GM12878 (cell line): ENCODE results near the gene SLC20A1. TPM values are rescaled to one million over a fixed set of nuclear protein-coding genes. Genes with fewer than 3 reads are reported as not detected.

Experiments used
- ATAC-seq: fragments of 200-7000 bp; cut with Tn5 transposase; 3 replicates; pipeline ENCODE4 v1.9.1; 2020; ENCODE audit warnings: mild to moderate bottlenecking, moderate library complexity
- BruUV-seq: library from RNA; stranded (reverse); fragments of 400-500 nt; replicated peaks from 2 replicates; lab custom pipeline; 2021; lab: Mats Ljungman, UMichigan
- CTCF ChIA-PET: fragments of 300-600 bp; sonication (Branson Sonifier 250); formaldehyde crosslinking; extraction: SDS; loops from one replicate; lab custom pipeline; 2021; ENCODE audit warnings: inconsistent platforms; lab: Yijun Ruan, JAX
- POLR2A ChIA-PET: fragments of 350-600 bp; formaldehyde crosslinking; extraction: SDS; loops from one replicate; lab custom pipeline; 2021; ENCODE audit warnings: inconsistent platforms; lab: Charles Lee
- RAD21 ChIA-PET: fragments of 300-600 bp; sonication (Branson Sonifier 250); formaldehyde crosslinking; loops from one replicate; lab custom pipeline; 2023; ENCODE audit warnings: antibody characterized with exemption; ENCODE audit not compliant: unreplicated experiment; lab: Charles Lee
- SMC1A ChIA-PET: fragments of 300-600 bp; sonication (Branson Sonifier 250); formaldehyde crosslinking; loops from one replicate; lab custom pipeline; 2023; ENCODE audit not compliant: unreplicated experiment, uncharacterized antibody; lab: Charles Lee
- DNase-seq: peaks from one replicate; pipeline ENCODE4 v3.0.0-alpha.2; 2011; ENCODE audit warnings: low read depth, low spot score
- FAIRE-seq: peaks from 3 replicates; lab custom pipeline; 2011; peaks lifted over from hg19 to GRCh38; lab: Jason Lieb, UNC
- H2AFZ ChIP-seq: 2 replicates; pipeline ENCODE4 v1.6.0; 2011; ENCODE audit warnings: low read depth, low read length, control low read depth; ENCODE audit not compliant: control insufficient read depth
- H3K27ac ChIP-seq: 2 replicates; pipeline ENCODE4 v1.5.1; 2011; ENCODE audit warnings: control low read depth; ENCODE audit not compliant: control insufficient read depth, insufficient read depth
- H3K27me3 ChIP-seq, 2 experiments: replicated peaks in 1 of 2; 2 replicates each; pipeline versions ENCODE4 v1.6.0 to v1.6.1; 2011; ENCODE audit warnings: low read length in 1 of 2; ENCODE audit not compliant: control insufficient read depth in 2 of 2, insufficient read depth in 2 of 2
- H3K36me3 ChIP-seq, 2 experiments: 2 replicates each; pipeline ENCODE4 v1.5.1; 2011; ENCODE audit warnings: low read length in 1 of 2; ENCODE audit not compliant: control insufficient read depth in 2 of 2, insufficient read depth in 2 of 2
- H3K4me1 ChIP-seq: 2 replicates; pipeline ENCODE4 v1.6.1; 2011; ENCODE audit warnings: mild to moderate bottlenecking, low read length, moderate library complexity, mixed read lengths; ENCODE audit not compliant: control insufficient read depth, insufficient read depth
- H3K4me2 ChIP-seq: 2 replicates; pipeline ENCODE4 v1.6.0; 2011; ENCODE audit warnings: control low read depth; ENCODE audit not compliant: control insufficient read depth, insufficient read depth
- H3K4me3 ChIP-seq: fragments of 200-600 bp; sonication (generic); 2 replicates; pipeline ENCODE4 v1.5.1; 2016
- H3K79me2 ChIP-seq: 2 replicates; pipeline ENCODE4 v1.6.0; 2011; ENCODE audit warnings: low read length; ENCODE audit not compliant: control insufficient read depth, insufficient read depth
- H3K9ac ChIP-seq: 2 replicates; pipeline ENCODE4 v1.8.0; 2011; ENCODE audit warnings: low read length, control low read depth, mixed read lengths; ENCODE audit not compliant: control insufficient read depth, insufficient read depth
- H3K9me3 ChIP-seq: replicated peaks from 3 replicates; pipeline ENCODE4 v1.5.1; 2011; ENCODE audit warnings: mild to moderate bottlenecking, low read length; ENCODE audit not compliant: control insufficient read depth, insufficient read depth
- H4K20me1 ChIP-seq: 2 replicates; pipeline ENCODE4 v1.6.0; 2011; ENCODE audit not compliant: control insufficient read depth, insufficient read depth
- BMI1 ChIP-seq: fragments of 450-650 bp; IDR thresholded peaks from 2 replicates; pipeline ENCODE4 v1.6.1; 2016; ENCODE audit warnings: mild to moderate bottlenecking, moderate library complexity, borderline replicate concordance
- DPF2 ChIP-seq: fragments of 450-650 bp; IDR thresholded peaks from 2 replicates; pipeline ENCODE4 v1.6.1; 2017; ENCODE audit warnings: mild to moderate bottlenecking
- EP300 ChIP-seq, 2 experiments: fragments of 150-350 bp in 1 of 2; IDR thresholded peaks; 2 replicates each; pipeline ENCODE4 v1.6.1; 2011 to 2012; ENCODE audit warnings: low read depth in 2 of 2, low read length in 2 of 2, borderline replicate concordance in 1 of 2, improper control_type of control experiment in 1 of 2, inconsistent platforms in 1 of 2; ENCODE audit not compliant: control insufficient read depth in 1 of 2
- FOXK2 ChIP-seq: fragments of 450-650 bp; IDR thresholded peaks from 2 replicates; pipeline ENCODE4 v1.6.1; 2017; ENCODE audit warnings: mild to moderate bottlenecking, moderate library complexity
- GABPA ChIP-seq: IDR thresholded peaks from 2 replicates; pipeline ENCODE4 v1.6.1; 2014; ENCODE audit warnings: antibody characterized with exemption, low read depth, mild to moderate bottlenecking, inconsistent platforms
- HDAC2 ChIP-seq: fragments of 200-600 bp; sonication (generic); IDR thresholded peaks from 2 replicates; pipeline ENCODE4 v1.6.1; 2017
- POLR2AphosphoS2 ChIP-seq: IDR thresholded peaks from 2 replicates; pipeline ENCODE4 v1.6.1; 2011; ENCODE audit warnings: low read depth, mild to moderate bottlenecking, low read length, improper control_type of control experiment, moderate library complexity
- RFX5 ChIP-seq: IDR thresholded peaks from 2 replicates; pipeline ENCODE4 v1.6.1; 2011; ENCODE audit warnings: low read depth, low read length, improper control_type of control experiment
- ZNF384 ChIP-seq: IDR thresholded peaks from 2 replicates; pipeline ENCODE4 v1.6.1; 2012; ENCODE audit warnings: low read depth, mild to moderate bottlenecking, low read length, improper control_type of control experiment, borderline replicate concordance
- ZZZ3 ChIP-seq: IDR thresholded peaks from 2 replicates; pipeline ENCODE4 v1.6.1; 2011; ENCODE audit warnings: low read depth; ENCODE audit not compliant: control insufficient read depth, insufficient read length
- WGBS: methylation state at CpG from one replicate; pipeline ENCODE4 v1.1.6; 2016; ENCODE audit warnings: low lambda C conversion rate; ENCODE audit not compliant: insufficient replicate concordance, insufficient coverage; ENCODE audit errors: missing lambda C conversion rate; 5-methylcytosine and 5-hydroxymethylcytosine counted together
- in situ Hi-C: fragments of 300-500 bp; cut with MboI; formaldehyde crosslinking; loops from 9 replicates; pipeline ENCODE4 v1.14.3; 2018; ENCODE audit warnings: mixed read lengths
- intact Hi-C: fragments of 100-400 bp; cut with micrococcal nuclease; formaldehyde crosslinking; loops from one replicate; pipeline ENCODE4 v1.14.2; 2022; ENCODE audit not compliant: unreplicated experiment
- polyA plus RNA-seq, 11 experiments: library from polyadenylated mRNA; depleted of rRNA in 4 of 11; unstranded in 6 of 11; stranded (reverse) in 5 of 11; fragments of >200 nt; fragmentation: Nextera tagmentation in 4 of 11; fragmentation: Illumina TruSeq in 1 of 11; extraction: Ambion mirVana in 4 of 11; extraction: Trizol in 1 of 11; gene quantifications; 1 replicate in 1 of 11; 2 replicates in 10 of 11; pipeline versions ENCODE4 v1.2.1 to v1.2.3, GENCODE V29; 2011 to 2016; ENCODE audit warnings: inconsistent platforms in 2 of 11, missing spikeins in 2 of 11, low read depth in 1 of 11
- total RNA-seq, 4 experiments: library from RNA; depleted of rRNA in 3 of 4; stranded (reverse); fragments of >200 nt in 3 of 4; fragmentation: Illumina TruSeq in 1 of 4; extraction: Trizol in 1 of 4; gene quantifications; 2 replicates each; pipeline versions ENCODE4 v1.2.1 to v1.2.3, GENCODE V29; 2013 to 2021
- TF ChIP-seq, protein P1 (sequence below): fragments of 450-650 bp; IDR thresholded peaks from 2 replicates; pipeline ENCODE4 v1.6.1; 2016; ENCODE audit warnings: mild to moderate bottlenecking, moderate library complexity, borderline replicate concordance
- TF ChIP-seq, protein P2 (sequence below): fragments of 450-650 bp; IDR thresholded peaks from 2 replicates; pipeline ENCODE4 v1.6.1; 2018; ENCODE audit warnings: mild to moderate bottlenecking, low read depth, moderate library complexity; ENCODE audit not compliant: partially characterized antibody
- TF ChIP-seq, protein P3 (sequence below): fragments of 450-650 bp; IDR thresholded peaks from 2 replicates; pipeline ENCODE4 v1.6.1; 2014; ENCODE audit warnings: mild to moderate bottlenecking

The SLC20A1 gene
- total and polyA plus RNA-seq, 10 of the 15 experiments (the other 5 are each of a cell fraction or from before 2014, with no cell fraction given), result 21.2 to 59.1 (median 43.2) TPM

DNA sequence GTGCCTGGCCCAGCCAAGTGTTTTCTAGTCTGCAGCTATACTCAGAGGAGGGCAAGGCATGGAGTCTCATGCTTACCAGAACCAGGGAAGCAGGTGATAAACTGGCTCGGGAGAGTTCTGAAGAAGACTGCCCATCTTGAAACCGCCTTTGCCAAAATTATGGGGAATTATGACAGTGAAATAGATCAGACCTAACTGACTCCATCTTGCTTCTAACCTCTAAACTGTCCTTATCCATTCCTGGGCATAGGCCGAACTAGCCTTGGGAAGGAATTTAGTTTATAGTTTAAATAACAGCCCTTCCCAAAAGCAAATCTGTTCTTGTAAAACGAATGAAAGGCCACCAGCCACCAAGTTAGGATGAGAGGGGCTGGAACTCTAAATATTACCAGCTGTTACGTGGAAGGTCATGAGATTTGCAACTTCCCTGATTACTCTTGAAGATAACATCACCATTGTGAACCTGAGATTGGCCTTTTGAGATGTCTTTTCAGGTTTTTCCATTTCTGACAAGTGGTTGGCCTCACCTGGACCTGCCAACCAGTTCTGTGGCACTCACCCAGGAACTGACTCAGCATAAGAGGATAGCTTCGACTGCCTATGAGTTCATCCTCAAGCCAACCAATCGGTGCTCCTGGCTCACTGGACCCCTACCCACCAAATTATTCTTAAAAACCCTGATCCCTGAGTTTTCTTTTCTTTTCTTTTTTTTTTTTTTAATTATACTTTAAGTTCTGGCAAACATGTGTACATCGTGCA is 37.9 kb upstream of the SLC20A1 start:
- 52% methylated on average over 8 of the region's 8 CpGs for WGBS
- Histone ChIP-seq H3K4me3 (no peak overlapping the region), H3K27ac (no peak overlapping the region), H2AFZ (no peak overlapping the region), H4K20me1 (no peaks in the 10 kb centered on the region), H3K4me1 (no peaks in the 10 kb centered on the region), H3K9ac (no peak overlapping the region), H3K27me3 (no peaks in the 10 kb centered on the region), H3K36me3 (no peaks in the 10 kb centered on the region), H3K9me3 (no peaks in the 10 kb centered on the region), H3K4me2 (no peak overlapping the region), H3K79me2 (no peaks in the 10 kb centered on the region)
- DNase-seq, result no peak
- SMC1A ChIA-PET, result no interaction called here
- RAD21 ChIA-PET, result interaction anchor here (0.6 kb wide), 1 partner anchor 15 kb away, joined by 6 read pairs; no protein-coding TSS in a partner anchor
- TF ChIP-seq BMI1 (no peak), POLR2AphosphoS2 (no peak), DPF2 (no peak), FOXK2 (no peak), RFX5 (no peak), ZNF384 (no peak), ZZZ3 (no peak), EP300 (IDR thresholded peaks at IDR 0.05; ENCODE audit: borderline replicate concordance in 1 of 2, control insufficient read depth in 1 of 2, low read depth in 2 of 2, low read length in 2 of 2) (no peak), HDAC2 (no peak), GABPA (no peak)
- TF ChIP-seq, protein P1, sequence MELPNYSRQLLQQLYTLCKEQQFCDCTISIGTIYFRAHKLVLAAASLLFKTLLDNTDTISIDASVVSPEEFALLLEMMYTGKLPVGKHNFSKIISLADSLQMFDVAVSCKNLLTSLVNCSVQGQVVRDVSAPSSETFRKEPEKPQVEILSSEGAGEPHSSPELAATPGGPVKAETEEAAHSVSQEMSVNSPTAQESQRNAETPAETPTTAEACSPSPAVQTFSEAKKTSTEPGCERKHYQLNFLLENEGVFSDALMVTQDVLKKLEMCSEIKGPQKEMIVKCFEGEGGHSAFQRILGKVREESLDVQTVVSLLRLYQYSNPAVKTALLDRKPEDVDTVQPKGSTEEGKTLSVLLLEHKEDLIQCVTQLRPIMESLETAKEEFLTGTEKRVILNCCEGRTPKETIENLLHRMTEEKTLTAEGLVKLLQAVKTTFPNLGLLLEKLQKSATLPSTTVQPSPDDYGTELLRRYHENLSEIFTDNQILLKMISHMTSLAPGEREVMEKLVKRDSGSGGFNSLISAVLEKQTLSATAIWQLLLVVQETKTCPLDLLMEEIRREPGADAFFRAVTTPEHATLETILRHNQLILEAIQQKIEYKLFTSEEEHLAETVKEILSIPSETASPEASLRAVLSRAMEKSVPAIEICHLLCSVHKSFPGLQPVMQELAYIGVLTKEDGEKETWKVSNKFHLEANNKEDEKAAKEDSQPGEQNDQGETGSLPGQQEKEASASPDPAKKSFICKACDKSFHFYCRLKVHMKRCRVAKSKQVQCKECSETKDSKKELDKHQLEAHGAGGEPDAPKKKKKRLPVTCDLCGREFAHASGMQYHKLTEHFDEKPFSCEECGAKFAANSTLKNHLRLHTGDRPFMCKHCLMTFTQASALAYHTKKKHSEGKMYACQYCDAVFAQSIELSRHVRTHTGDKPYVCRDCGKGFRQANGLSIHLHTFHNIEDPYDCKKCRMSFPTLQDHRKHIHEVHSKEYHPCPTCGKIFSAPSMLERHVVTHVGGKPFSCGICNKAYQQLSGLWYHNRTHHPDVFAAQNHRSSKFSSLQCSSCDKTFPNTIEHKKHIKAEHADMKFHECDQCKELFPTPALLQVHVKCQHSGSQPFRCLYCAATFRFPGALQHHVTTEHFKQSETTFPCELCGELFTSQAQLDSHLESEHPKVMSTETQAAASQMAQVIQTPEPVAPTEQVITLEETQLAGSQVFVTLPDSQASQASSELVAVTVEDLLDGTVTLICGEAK, result no peak
- TF ChIP-seq, protein P2, sequence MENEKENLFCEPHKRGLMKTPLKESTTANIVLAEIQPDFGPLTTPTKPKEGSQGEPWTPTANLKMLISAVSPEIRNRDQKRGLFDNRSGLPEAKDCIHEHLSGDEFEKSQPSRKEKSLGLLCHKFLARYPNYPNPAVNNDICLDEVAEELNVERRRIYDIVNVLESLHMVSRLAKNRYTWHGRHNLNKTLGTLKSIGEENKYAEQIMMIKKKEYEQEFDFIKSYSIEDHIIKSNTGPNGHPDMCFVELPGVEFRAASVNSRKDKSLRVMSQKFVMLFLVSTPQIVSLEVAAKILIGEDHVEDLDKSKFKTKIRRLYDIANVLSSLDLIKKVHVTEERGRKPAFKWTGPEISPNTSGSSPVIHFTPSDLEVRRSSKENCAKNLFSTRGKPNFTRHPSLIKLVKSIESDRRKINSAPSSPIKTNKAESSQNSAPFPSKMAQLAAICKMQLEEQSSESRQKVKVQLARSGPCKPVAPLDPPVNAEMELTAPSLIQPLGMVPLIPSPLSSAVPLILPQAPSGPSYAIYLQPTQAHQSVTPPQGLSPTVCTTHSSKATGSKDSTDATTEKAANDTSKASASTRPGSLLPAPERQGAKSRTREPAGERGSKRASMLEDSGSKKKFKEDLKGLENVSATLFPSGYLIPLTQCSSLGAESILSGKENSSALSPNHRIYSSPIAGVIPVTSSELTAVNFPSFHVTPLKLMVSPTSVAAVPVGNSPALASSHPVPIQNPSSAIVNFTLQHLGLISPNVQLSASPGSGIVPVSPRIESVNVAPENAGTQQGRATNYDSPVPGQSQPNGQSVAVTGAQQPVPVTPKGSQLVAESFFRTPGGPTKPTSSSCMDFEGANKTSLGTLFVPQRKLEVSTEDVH, result no peak
- TF ChIP-seq, protein P3, sequence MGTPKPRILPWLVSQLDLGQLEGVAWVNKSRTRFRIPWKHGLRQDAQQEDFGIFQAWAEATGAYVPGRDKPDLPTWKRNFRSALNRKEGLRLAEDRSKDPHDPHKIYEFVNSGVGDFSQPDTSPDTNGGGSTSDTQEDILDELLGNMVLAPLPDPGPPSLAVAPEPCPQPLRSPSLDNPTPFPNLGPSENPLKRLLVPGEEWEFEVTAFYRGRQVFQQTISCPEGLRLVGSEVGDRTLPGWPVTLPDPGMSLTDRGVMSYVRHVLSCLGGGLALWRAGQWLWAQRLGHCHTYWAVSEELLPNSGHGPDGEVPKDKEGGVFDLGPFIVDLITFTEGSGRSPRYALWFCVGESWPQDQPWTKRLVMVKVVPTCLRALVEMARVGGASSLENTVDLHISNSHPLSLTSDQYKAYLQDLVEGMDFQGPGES, result no peak
- BruUV-seq, result no TSS peak
- CTCF ChIA-PET, result interaction anchor here (1.2 to 15.3 kb wide), 3 partner anchors 18 to 334 kb away, joined by 4 to 286 read pairs (median 4); no protein-coding TSS in a partner anchor
- intact Hi-C loops (no loop called here), in situ Hi-C loops (no loop called here)
- no peak for ATAC-seq
- no peak for FAIRE-seq
- POLR2A ChIA-PET, result interaction anchor here (0.6 to 0.7 kb wide), 3 partner anchors 17 to 169 kb away, joined by 3 to 17 read pairs (median 4); no protein-coding TSS in a partner anchor
